ENCODE data around the gene GRIP1. TPM values are rescaled to one million over a fixed set of nuclear protein-coding genes. Genes with fewer than 3 reads are reported as not detected.

Gene GRIP1
- total RNA-seq, 1 experiment from 2014 or later = 0.23 TPM

DNA sequence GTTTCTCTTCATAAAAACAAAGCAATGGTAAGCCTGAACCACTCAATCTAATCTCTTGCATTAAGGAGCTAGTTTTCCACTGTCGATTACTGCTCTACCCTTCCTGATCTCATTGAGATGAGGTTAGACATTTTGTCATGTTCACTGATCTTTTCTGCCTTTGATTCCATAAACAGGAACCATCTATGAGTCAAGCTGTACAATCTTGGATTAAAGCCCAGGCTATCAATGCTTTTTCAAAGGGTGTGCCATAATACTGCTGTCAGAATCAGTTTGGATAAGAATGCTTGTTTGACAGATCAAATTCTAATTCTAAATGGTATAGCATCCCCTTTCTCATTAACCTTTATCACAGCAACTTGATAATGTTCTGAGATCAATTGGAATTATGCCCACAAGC, 16.1 kb downstream of the GRIP1 start:
- no peak overlapping the region for H3K4me3 Mint-ChIP-seq (ENCODE audit: unreplicated experiment)
- no peaks in the 10 kb centered on the region for H3K36me3 ChIP-seq (ENCODE audit: control insufficient read depth, insufficient read depth, low read length)
- H3K27me3 Mint-ChIP-seq (ENCODE audit: insufficient read depth, unreplicated experiment) = peaks cover 10% of the 10 kb centered on the region
- H3K4me1 Mint-ChIP-seq (ENCODE audit: low read depth, unreplicated experiment) = no peaks in the 10 kb centered on the region
- no peaks in the 10 kb centered on the region for H3K4me1 ChIP-seq
- H3K36me3 Mint-ChIP-seq (ENCODE audit: insufficient read depth, unreplicated experiment) = no peaks in the 10 kb centered on the region
- ChIA-PET CTCF (no interaction called here), POLR2A (no interaction called here)
- H3K27ac Mint-ChIP-seq (ENCODE audit: unreplicated experiment) = no peak overlapping the region
- DNase-seq = no peak
- H3K27me3 ChIP-seq (replicated peaks; ENCODE audit: control insufficient read depth, insufficient read depth, low read length) = no peaks in the 10 kb centered on the region
- intact Hi-C loops (cut with micrococcal nuclease; ENCODE audit: unreplicated experiment) = no loop called here
- H3K4me3 ChIP-seq (ENCODE audit: low read depth, low read length) = no peak overlapping the region
- no peaks in the 10 kb centered on the region; the same call in 1 of the 2 replicates for H3K9me3 ChIP-seq
- no peaks in the 10 kb centered on the region for H3K9me3 Mint-ChIP-seq (ENCODE audit: unreplicated experiment)
- TF ChIP-seq, protein P1, sequence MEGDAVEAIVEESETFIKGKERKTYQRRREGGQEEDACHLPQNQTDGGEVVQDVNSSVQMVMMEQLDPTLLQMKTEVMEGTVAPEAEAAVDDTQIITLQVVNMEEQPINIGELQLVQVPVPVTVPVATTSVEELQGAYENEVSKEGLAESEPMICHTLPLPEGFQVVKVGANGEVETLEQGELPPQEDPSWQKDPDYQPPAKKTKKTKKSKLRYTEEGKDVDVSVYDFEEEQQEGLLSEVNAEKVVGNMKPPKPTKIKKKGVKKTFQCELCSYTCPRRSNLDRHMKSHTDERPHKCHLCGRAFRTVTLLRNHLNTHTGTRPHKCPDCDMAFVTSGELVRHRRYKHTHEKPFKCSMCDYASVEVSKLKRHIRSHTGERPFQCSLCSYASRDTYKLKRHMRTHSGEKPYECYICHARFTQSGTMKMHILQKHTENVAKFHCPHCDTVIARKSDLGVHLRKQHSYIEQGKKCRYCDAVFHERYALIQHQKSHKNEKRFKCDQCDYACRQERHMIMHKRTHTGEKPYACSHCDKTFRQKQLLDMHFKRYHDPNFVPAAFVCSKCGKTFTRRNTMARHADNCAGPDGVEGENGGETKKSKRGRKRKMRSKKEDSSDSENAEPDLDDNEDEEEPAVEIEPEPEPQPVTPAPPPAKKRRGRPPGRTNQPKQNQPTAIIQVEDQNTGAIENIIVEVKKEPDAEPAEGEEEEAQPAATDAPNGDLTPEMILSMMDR (IDR thresholded peaks at IDR 0.05; ENCODE audit: insufficient read depth in 1 of 2, low read depth in 1 of 2, low read length in 1 of 2, severe bottlenecking in 1 of 2, unreplicated experiment in 1 of 2) = no peak
- BruUV-seq (replicated peaks) = no TSS peak

GRCh38 chr12:66662179-66662578, 16.7 kb downstream of the GRIP1 start:
- TF ChIP-seq, protein P1 (IDR thresholded peaks at IDR 0.05; ENCODE audit: insufficient read depth in 1 of 2, low read depth in 1 of 2, low read length in 1 of 2, severe bottlenecking in 1 of 2, unreplicated experiment in 1 of 2) = no peak
- Mint-ChIP-seq H3K4me1 (ENCODE audit: low read depth, unreplicated experiment) (no peaks in the 10 kb centered on the region), H3K36me3 (ENCODE audit: insufficient read depth, unreplicated experiment) (no peaks in the 10 kb centered on the region), H3K27ac (ENCODE audit: unreplicated experiment) (no peak overlapping the region), H3K9me3 (ENCODE audit: unreplicated experiment) (no peaks in the 10 kb centered on the region), H3K27me3 (ENCODE audit: insufficient read depth, unreplicated experiment) (peaks cover 9% of the 10 kb centered on the region), H3K4me3 (ENCODE audit: unreplicated experiment) (no peak overlapping the region)
- CTCF ChIA-PET = no interaction called here
- intact Hi-C loops (cut with micrococcal nuclease; ENCODE audit: unreplicated experiment) = no loop called here
- Histone ChIP-seq H3K27me3 (replicated peaks; ENCODE audit: control insufficient read depth, insufficient read depth, low read length) (no peaks in the 10 kb centered on the region), H3K36me3 (ENCODE audit: control insufficient read depth, insufficient read depth, low read length) (no peaks in the 10 kb centered on the region), H3K9me3 (no peaks in the 10 kb centered on the region; the same call in 1 of the 2 replicates), H3K4me3 (ENCODE audit: low read depth, low read length) (no peak overlapping the region), H3K4me1 (no peaks in the 10 kb centered on the region)
- no TSS peak for BruUV-seq (replicated peaks)
- POLR2A ChIA-PET = no interaction called here
- DNase-seq = no peak

- H3K27me3 Mint-ChIP-seq (ENCODE audit: insufficient read depth, unreplicated experiment) = peaks cover 3% of the 10 kb centered on the region
- no peaks in the 10 kb centered on the region for H3K27me3 ChIP-seq (replicated peaks; ENCODE audit: control insufficient read depth, insufficient read depth, low read length)
- DNase-seq = no peak
- no peaks in the 10 kb centered on the region for H3K4me1 Mint-ChIP-seq (ENCODE audit: low read depth, unreplicated experiment)
- no peaks in the 10 kb centered on the region for H3K9me3 Mint-ChIP-seq (ENCODE audit: unreplicated experiment)
- ChIA-PET POLR2A (no interaction called here), CTCF (no interaction called here)
- H3K4me3 Mint-ChIP-seq (ENCODE audit: unreplicated experiment) = no peak overlapping the region
- no peak overlapping the region for H3K4me3 ChIP-seq (ENCODE audit: low read depth, low read length)
- no peaks in the 10 kb centered on the region for H3K36me3 ChIP-seq (ENCODE audit: control insufficient read depth, insufficient read depth, low read length)
- no peaks in the 10 kb centered on the region for H3K4me1 ChIP-seq
- H3K9me3 ChIP-seq = no peaks in the 10 kb centered on the region; the same call in 1 of the 2 replicates
- TF ChIP-seq, protein P1 (IDR thresholded peaks at IDR 0.05; ENCODE audit: insufficient read depth in 1 of 2, low read depth in 1 of 2, low read length in 1 of 2, severe bottlenecking in 1 of 2, unreplicated experiment in 1 of 2) = no peak
- no peak overlapping the region for H3K27ac Mint-ChIP-seq (ENCODE audit: unreplicated experiment)
- intact Hi-C loops (cut with micrococcal nuclease; ENCODE audit: unreplicated experiment) = no loop called here
- BruUV-seq (replicated peaks) = no TSS peak
- no peaks in the 10 kb centered on the region for H3K36me3 Mint-ChIP-seq (ENCODE audit: insufficient read depth, unreplicated experiment)
Observed at GRCh38 chr12:66661357-66661756, 17.5 kb downstream of the GRIP1 start.
